GM18951 (cell line): ENCODE measurements around the gene CAMK1D.

ENCODE experiments used
- POLR2A ChIP-seq: IDR thresholded peaks from 4 replicates; pipeline ENCODE4 v1.6.1; 2011; ENCODE audit warnings: mild to moderate bottlenecking; ENCODE audit not compliant: insufficient read length, insufficient read depth; ENCODE audit errors: extremely low read depth
- in situ Hi-C: fragments of 300-500 bp; cut with MboI; formaldehyde crosslinking; loops from one replicate; pipeline ENCODE4 v1.12.0; 2022; ENCODE audit warnings: low sequenced_read_pairs, mixed read lengths, inconsistent platforms; ENCODE audit not compliant: unreplicated experiment

The CAMK1D gene

GRCh38 chr10:12655940-12656339, 306.6 kb downstream of the CAMK1D start:
- in situ Hi-C loops, result no loop called here
- TF ChIP-seq POLR2A, result no peak

- in situ Hi-C loops, result no loop called here
- no peak for TF ChIP-seq POLR2A
These were observed 307.3 kb downstream of the CAMK1D start for GRCh38 chr10:12656518-12657142.

GRCh38 chr10:12657489-12657888, 308.1 kb downstream of the CAMK1D start:
- in situ Hi-C loops, result no loop called here
- no peak for TF ChIP-seq POLR2A

GRCh38 chr10:12658526-12658925, 309.2 kb downstream of the CAMK1D start:
- in situ Hi-C loops, result no loop called here
- no peak for TF ChIP-seq POLR2A

- in situ Hi-C loops, result no loop called here
These were observed 310.4 kb downstream of the CAMK1D start for GRCh38 chr10:12659706-12660105.

GRCh38 chr10:12660812-12661211, 311.5 kb downstream of the CAMK1D start:
- TF ChIP-seq POLR2A, result no peak
- in situ Hi-C loops, result no loop called here

More at GRCh38 chr10:12659706-12660105, 310.4 kb downstream of the CAMK1D start:
- no peak for TF ChIP-seq POLR2A

- no peak for TF ChIP-seq POLR2A
These were observed 312.3 kb downstream of the CAMK1D start for GRCh38 chr10:12661671-12662070.

GRCh38 chr10:12663863-12664262, 314.5 kb downstream of the CAMK1D start:
- in situ Hi-C loops, result no loop called here
- TF ChIP-seq POLR2A, result no peak

More at GRCh38 chr10:12661671-12662070, 312.3 kb downstream of the CAMK1D start:
- in situ Hi-C loops, result no loop called here

GRCh38 chr10:12665501-12665900, 316.2 kb downstream of the CAMK1D start:
- in situ Hi-C loops, result no loop called here
- TF ChIP-seq POLR2A, result no peak

- in situ Hi-C loops, result no loop called here
- TF ChIP-seq POLR2A, result no peak
These were observed 317.7 kb downstream of the CAMK1D start for GRCh38 chr10:12667052-12667451.

- in situ Hi-C loops, result no loop called here
- TF ChIP-seq POLR2A, result no peak
These were observed 319.3 kb downstream of the CAMK1D start for GRCh38 chr10:12668634-12669033.

GRCh38 chr10:12670004-12670403, 320.7 kb downstream of the CAMK1D start:
- in situ Hi-C loops, result no loop called here
- no peak for TF ChIP-seq POLR2A

- TF ChIP-seq POLR2A, result no peak
- in situ Hi-C loops, result no loop called here
These were observed 325.8 kb downstream of the CAMK1D start for GRCh38 chr10:12675186-12675585.

- in situ Hi-C loops, result no loop called here
- no peak for TF ChIP-seq POLR2A
These were observed 330.3 kb downstream of the CAMK1D start for GRCh38 chr10:12679636-12680035.

- in situ Hi-C loops, result no loop called here
- no peak for TF ChIP-seq POLR2A
These were observed 331.9 kb downstream of the CAMK1D start for GRCh38 chr10:12681252-12681651.
